ENCODE data around the gene NUP155. TPM values are rescaled to one million over a fixed set of nuclear protein-coding genes. Genes with fewer than 3 reads are reported as not detected.

NUP155 gene
- total and polyA plus RNA-seq, 2 experiments from 2014 or later, result 10.8 to 23.9 TPM

DNA sequence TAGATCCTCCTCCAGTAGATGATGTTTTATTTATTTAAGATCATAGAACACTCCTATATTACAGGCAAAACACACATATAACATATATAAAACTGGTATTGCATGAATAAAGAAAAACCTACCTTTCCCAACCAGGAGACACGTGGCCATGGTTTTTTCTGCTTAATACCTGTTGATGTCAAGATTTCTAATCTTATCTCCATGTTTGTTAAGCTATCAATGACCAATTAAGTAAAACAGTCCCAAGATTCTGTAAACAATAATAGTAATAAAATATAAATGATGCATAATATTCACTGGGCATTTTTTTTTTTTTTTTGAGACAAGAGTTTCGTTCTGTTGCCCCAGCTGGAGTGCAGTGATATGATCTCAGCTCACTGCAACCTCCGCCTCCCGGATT lies 123.4 kb downstream of the NUP155 start:
- Histone ChIP-seq H3K9ac (no peak overlapping the region), H3K9me3 (ENCODE audit: low read depth) (no peaks in the 10 kb centered on the region), H2AFZ (no peak overlapping the region), H3K27ac (no peak overlapping the region), H3K4me2 (ENCODE audit: unreplicated experiment) (peak overlapping the region; percentile 88), H3K9me2 (ENCODE audit: insufficient read depth) (no peaks in the 10 kb centered on the region), H3K27me3 (replicated peaks; ENCODE audit: insufficient read depth) (no peaks in the 10 kb centered on the region), H3K79me2 (ENCODE audit: insufficient read depth) (peaks cover 45% of the 10 kb centered on the region), H3K4me1 (ENCODE audit: insufficient read depth) (peaks cover 17% of the 10 kb centered on the region), H3K36me3 (ENCODE audit: low read depth) (0 out of 2 replicates have a peak, but pooled peaks cover 5% of the 10 kb centered on the region), H3F3A (ENCODE audit: insufficient read depth) (peaks cover 9% of the 10 kb centered on the region), H3K4me3 (peak overlapping the region; percentile 80), H4K20me1 (ENCODE audit: insufficient read depth) (no peaks in the 10 kb centered on the region)
- TF ChIP-seq EZH2 (IDR thresholded peaks at IDR 0.05; ENCODE audit: insufficient read depth, poor library complexity, severe bottlenecking), result no peak
- no peak for TF ChIP-seq EZH2phosphoT487 (IDR thresholded peaks at IDR 0.05; ENCODE audit: insufficient read depth, low read depth)
- 92 to 97% methylated on average over 4 of the region's 4 CpGs for WGBS, 2 experiments (ENCODE audit: low coverage in 1 of 2, low lambda C conversion rate in 2 of 2, missing lambda C conversion rate in 2 of 2)
- in situ Hi-C loops (cut with MboI), result no loop called here
- no peak for DNase-seq

DNA sequence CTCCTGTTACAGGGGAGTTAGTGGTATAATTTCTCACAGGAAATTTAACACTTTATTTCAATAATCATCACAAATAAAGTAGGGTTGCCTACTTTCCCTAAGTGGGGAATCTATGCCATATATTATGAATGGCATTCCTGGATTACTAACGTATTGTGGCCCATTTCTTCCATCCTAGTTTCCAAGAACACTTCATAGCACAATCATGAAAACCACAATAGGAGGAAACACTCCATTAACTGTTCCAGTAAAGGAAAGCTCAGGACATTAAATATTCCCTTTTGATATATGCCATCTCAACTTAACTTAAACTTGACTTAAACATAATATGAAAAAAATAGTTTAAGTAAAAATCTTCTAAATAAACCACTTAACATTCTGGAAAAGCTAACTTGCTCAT lies 123.9 kb downstream of the NUP155 start:
- H3K9ac ChIP-seq, result no peak overlapping the region
- DNase-seq, result no peak
- peaks cover 45% of the 10 kb centered on the region for H3K79me2 ChIP-seq (ENCODE audit: insufficient read depth)
- no peaks in the 10 kb centered on the region for H3K9me2 ChIP-seq (ENCODE audit: insufficient read depth)
- H3K27me3 ChIP-seq (replicated peaks; ENCODE audit: insufficient read depth), result no peaks in the 10 kb centered on the region
- in situ Hi-C loops (cut with MboI), result no loop called here
- no peaks in the 10 kb centered on the region for H4K20me1 ChIP-seq (ENCODE audit: insufficient read depth)
- no peak for TF ChIP-seq EZH2phosphoT487 (IDR thresholded peaks at IDR 0.05; ENCODE audit: insufficient read depth, low read depth)
- TF ChIP-seq EZH2 (IDR thresholded peaks at IDR 0.05; ENCODE audit: insufficient read depth, poor library complexity, severe bottlenecking), result no peak
- no peak overlapping the region for H2AFZ ChIP-seq
- peak overlapping the region; percentile 88 for H3K4me2 ChIP-seq (ENCODE audit: unreplicated experiment)
- WGBS, 2 experiments (ENCODE audit: low coverage in 1 of 2, low lambda C conversion rate in 2 of 2, missing lambda C conversion rate in 2 of 2), result 71 to 84% methylated on average over 1 of the region's 1 CpG
- H3K4me3 ChIP-seq, result peak overlapping the region; percentile 80
- H3K27ac ChIP-seq, result no peak overlapping the region
- H3K4me1 ChIP-seq (ENCODE audit: insufficient read depth), result peaks cover 17% of the 10 kb centered on the region
- no peaks in the 10 kb centered on the region for H3K9me3 ChIP-seq (ENCODE audit: low read depth)
- H3K36me3 ChIP-seq (ENCODE audit: low read depth), result 0 out of 2 replicates have a peak, but pooled peaks cover 5% of the 10 kb centered on the region
- peaks cover 9% of the 10 kb centered on the region for H3F3A ChIP-seq (ENCODE audit: insufficient read depth)

Small RNA genes within 50 kb of the gene (small RNA-seq; reads per million reads assigned to genes)
- not detected for gene RNU7-75P (ENCODE audit: low read depth, low replicate concordance)

Other genes starting within 250 kb of the NUP155 start
- 19.5 and 24.6 TPM in 2 replicates for gene CPLANE1, start 121.7 kb downstream of the NUP155 start, total RNA-seq (2014; rRNA removed; shearing (Covaris generic))
- 4.9 and 7.5 TPM in 2 replicates for gene CPLANE1, start 121.7 kb downstream of the NUP155 start, polyA plus RNA-seq (2016; fragmentation: Nextera tagmentation; extraction: Ambion mirVana)
- gene WDR70, start 8.2 kb upstream of the NUP155 start, total RNA-seq (2014; rRNA removed; shearing (Covaris generic)), result 20.8 and 36.0 TPM in 2 replicates
- gene WDR70, start 8.2 kb upstream of the NUP155 start, polyA plus RNA-seq (2016; fragmentation: Nextera tagmentation; extraction: Ambion mirVana), result 23.0 and 24.9 TPM in 2 replicates